Ascending aorta (tissue), 2 donors: ENCODE measurements around the gene ATP11A. TPM values are rescaled to one million over a fixed set of nuclear protein-coding genes. Genes with fewer than 3 reads are reported as not detected.
"Not testable (repeated sequence)": the region's sequence is repeated elsewhere in the genome, so short reads cannot be mapped to it uniquely, and the experiment has no call there.

Source experiments
- DNase-seq, 2 donors: peaks; one replicate each; pipeline ENCODE4 v3.0.0-alpha.2; 2019; ENCODE audit warnings: low spot score in 2 of 2
- H3K27ac ChIP-seq, 2 donors: fragments of 200-600 bp; sonication (generic); one replicate each; pipeline ENCODE4 v1.5.1; 2016 to 2017; ENCODE audit warnings: mild to moderate bottlenecking in 1 of 2
- H3K27me3 ChIP-seq: fragments of 200-600 bp; sonication (generic); one replicate; pipeline ENCODE4 v1.5.1; 2017
- H3K36me3 ChIP-seq, 2 donors: fragments of 200-600 bp; sonication (generic); one replicate each; pipeline ENCODE4 v1.5.1; 2016
- H3K4me1 ChIP-seq, 2 donors: fragments of 200-600 bp; sonication (generic); one replicate each; pipeline ENCODE4 v1.5.1; 2016 to 2017; ENCODE audit warnings: mild to moderate bottlenecking in 1 of 2
- H3K4me3 ChIP-seq, 2 donors: fragments of 200-600 bp; sonication (generic); one replicate each; pipeline ENCODE4 v1.5.1; 2016 to 2017; ENCODE audit warnings: mild to moderate bottlenecking in 1 of 2
- H3K9me3 ChIP-seq, 2 donors: fragments of 200-600 bp; sonication (generic); one replicate each; pipeline ENCODE4 v1.5.1; 2016
- intact Hi-C: fragments of 100-400 bp; cut with DNase I; formaldehyde crosslinking; loops from one replicate; pipeline ENCODE4 v1.15.1; 2023
- total RNA-seq: library from RNA; depleted of rRNA; stranded (reverse); fragments of >200 nt; gene quantifications from one replicate; pipeline ENCODE4 v1.1.0, GENCODE V29; 2016
- TF ChIP-seq, protein P1 (sequence below), 3 experiments: fragments of 200-600 bp in 2 of 3; fragments of 450-650 bp in 1 of 3; sonication (generic) in 2 of 3; IDR thresholded peaks; one replicate each; pipeline ENCODE4 v1.5.1; 2016 to 2019; ENCODE audit warnings: antibody characterized with exemption in 3 of 3, mild to moderate bottlenecking in 1 of 3, moderate library complexity in 1 of 3

ATP11A gene
- total RNA-seq, 1 donor from 2014 or later = 50.1 TPM

DNA sequence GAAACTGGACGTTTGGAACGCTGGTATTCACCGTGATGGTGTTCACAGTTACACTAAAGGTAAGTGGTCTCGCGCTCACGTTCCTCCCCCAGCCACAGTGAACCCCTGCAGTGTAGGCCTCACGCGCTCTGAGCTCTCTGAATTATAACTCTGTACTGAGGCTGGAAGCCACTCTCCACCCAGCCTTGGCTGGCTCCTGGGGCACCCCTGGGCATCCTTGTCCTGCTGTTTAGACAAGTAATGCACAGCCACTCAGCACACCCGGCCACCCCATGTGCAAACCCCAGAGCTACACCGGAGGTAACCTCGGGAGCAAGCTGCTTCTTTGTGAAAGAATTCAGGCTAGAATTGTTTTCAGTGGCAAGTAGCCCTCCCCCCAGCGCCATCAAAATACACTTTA lies 181.9 kb downstream of the ATP11A start:
- H3K4me3 ChIP-seq = no peak overlapping the region
- H3K4me1 ChIP-seq = peaks cover 0 to 3% of the 10 kb centered on the region in 2 donors
- peaks cover 8 to 13% of the 10 kb centered on the region in 2 donors for H3K36me3 ChIP-seq
- no peak overlapping the region for H3K27ac ChIP-seq
- intact Hi-C loops = loop anchor here (5.0 kb wide), 1 partner anchor 254 kb away; no protein-coding TSS in a partner anchor
- TF ChIP-seq, protein P1, sequence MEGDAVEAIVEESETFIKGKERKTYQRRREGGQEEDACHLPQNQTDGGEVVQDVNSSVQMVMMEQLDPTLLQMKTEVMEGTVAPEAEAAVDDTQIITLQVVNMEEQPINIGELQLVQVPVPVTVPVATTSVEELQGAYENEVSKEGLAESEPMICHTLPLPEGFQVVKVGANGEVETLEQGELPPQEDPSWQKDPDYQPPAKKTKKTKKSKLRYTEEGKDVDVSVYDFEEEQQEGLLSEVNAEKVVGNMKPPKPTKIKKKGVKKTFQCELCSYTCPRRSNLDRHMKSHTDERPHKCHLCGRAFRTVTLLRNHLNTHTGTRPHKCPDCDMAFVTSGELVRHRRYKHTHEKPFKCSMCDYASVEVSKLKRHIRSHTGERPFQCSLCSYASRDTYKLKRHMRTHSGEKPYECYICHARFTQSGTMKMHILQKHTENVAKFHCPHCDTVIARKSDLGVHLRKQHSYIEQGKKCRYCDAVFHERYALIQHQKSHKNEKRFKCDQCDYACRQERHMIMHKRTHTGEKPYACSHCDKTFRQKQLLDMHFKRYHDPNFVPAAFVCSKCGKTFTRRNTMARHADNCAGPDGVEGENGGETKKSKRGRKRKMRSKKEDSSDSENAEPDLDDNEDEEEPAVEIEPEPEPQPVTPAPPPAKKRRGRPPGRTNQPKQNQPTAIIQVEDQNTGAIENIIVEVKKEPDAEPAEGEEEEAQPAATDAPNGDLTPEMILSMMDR (IDR thresholded peaks at IDR 0.05) = no peak
- no peaks in the 10 kb centered on the region for H3K27me3 ChIP-seq
- no peaks in the 10 kb centered on the region for H3K9me3 ChIP-seq
- peak in 1 of 2 donors; percentile 44 for DNase-seq

DNA sequence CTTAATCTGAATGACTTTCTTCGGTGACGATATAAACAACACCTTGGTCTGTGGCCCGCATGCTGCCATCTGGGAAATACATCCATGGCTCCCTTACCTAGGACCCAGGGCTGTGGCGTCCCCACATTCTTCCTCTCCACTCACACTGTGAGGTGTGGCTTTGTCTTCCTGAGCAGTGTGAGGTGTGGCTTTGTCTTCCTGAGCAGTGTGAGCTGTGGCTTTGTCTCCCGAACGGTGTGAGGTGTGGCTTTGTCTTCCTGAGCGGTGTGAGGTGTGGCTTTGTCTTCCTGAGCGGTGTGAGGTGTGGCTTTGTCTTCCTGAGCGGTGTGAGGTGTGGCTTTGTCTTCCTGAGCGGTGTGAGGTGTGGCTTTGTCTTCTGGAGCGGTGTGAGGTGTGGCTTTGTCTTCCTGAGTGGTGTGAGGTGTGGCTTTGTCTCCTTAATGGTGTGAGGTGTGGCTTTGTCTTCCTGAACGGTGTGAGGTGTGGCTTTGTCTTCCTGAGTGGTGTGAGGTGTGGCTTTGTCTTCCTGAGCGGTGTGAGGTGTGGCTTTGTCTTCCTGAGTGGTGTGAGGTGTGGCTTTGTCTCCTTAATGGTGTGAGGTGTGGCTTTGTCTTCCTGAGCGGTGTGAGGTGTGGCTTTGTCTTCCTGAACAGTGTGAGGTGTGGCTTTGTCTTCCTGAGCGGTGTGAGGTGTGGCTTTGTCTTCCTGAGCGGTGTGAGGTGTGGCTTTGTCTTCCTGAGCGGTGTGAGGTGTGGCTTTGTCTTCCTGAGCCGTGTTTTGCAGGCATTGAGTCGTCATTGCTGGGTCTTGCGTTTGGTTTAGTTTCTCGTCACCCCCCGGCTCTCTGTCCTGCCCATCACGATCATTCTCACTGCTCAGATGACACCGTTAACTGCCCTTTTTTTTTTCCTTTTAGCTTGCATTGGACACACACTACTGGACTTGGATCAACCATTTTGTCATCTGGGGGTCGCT lies 183.1 kb downstream of the ATP11A start:
- not testable (repeated sequence) for H3K27ac ChIP-seq
- intact Hi-C loops = loop anchor here (5.0 kb wide), 1 partner anchor 256 kb away; no protein-coding TSS in a partner anchor

DNA sequence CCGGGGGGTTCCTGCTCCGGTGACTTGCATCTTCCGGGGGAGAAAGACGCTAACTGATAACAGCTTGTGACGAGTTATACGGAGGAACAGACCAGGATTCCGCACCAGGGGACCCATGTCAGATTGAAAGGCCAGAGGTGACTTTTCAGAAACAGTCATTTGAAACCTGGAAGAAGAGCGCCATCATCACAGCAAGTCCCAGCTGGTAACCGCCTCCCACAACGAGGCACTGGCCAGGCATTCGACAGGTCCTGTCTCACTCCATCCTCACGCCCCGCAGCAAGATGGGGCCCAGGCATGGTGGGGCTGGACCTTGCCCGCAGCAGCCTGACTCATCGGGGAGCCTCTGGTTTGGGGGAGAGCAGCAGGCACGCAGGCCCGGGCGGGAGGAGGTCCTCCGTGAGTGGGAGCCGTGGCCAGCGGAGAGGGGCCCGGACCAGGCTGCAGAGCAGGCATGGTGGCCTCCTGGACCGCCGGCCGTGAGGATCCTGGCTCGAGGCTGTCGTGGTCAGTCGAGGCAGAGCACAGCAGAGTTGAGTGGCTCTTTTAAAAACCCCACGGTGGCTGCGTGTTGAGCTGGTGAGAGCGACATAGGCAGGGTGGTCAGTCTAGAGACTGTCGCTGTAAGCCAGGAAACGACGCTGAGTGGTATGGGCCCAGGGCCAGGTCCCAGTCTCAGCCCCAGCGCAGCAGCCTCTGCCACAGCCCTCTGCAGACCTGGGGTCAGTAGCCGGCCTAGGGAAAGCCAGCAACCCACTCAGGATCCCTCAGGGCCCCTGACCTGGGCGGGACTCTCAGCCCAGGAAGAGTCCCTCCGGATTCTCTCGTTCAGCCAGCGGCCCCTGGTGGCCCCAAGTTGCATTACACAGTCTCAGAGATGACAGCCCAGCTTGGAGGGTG lies 184.3 kb downstream of the ATP11A start:
- TF ChIP-seq, protein P1 (IDR thresholded peaks at IDR 0.05) = peak; percentile 85 to 95 (median 93)
- intact Hi-C loops = loop anchor here (1.0 to 5.0 kb wide), 2 partner anchors 234 to 257 kb away; no protein-coding TSS in a partner anchor
- DNase-seq = peak in 1 of 2 donors; percentile 86
- no peaks in the 10 kb centered on the region for H3K9me3 ChIP-seq
- H3K4me3 ChIP-seq = peak overlapping the region in 1 of 2 donors; percentile 26
- H3K36me3 ChIP-seq = peaks cover 1 to 5% of the 10 kb centered on the region in 2 donors
- H3K27ac ChIP-seq = no peak overlapping the region
- H3K4me1 ChIP-seq = peaks cover 0 to 3% of the 10 kb centered on the region in 2 donors
- no peaks in the 10 kb centered on the region for H3K27me3 ChIP-seq

More for the DNA sequence above, 183.1 kb downstream of the ATP11A start:
- not testable (repeated sequence) for H3K4me3 ChIP-seq, H3K4me1 ChIP-seq, H3K36me3 ChIP-seq, H3K27me3 ChIP-seq, H3K9me3 ChIP-seq
- DNase-seq = peak in 1 of 2 donors; percentile 56

DNA sequence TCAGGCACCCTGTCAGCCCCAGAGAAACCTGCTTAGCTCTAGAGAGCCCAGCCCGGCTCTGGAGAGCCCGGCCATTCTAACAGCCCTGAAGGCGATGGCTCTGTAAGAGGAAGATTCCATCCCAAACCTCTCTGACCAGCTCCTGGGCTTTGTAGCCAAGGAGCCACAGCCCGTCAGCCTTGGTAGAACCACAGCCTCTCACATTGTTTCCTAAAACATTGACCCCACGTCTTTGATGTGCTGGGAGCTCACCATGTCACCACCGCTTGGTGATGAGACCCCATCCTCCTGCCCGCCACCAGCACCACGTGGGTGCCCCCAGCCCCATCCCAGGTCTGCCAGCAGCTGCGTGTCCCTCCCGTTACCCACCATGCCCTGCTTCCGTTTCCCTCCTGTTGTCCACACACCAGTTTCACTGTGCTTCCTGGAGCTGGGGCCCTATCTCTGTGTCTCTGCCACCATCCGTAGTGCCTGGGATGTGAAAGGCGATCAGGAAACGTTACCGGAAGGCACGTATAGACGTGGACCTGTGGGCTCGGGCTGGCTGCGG lies 185.0 kb downstream of the ATP11A start:
- TF ChIP-seq, protein P1 (IDR thresholded peaks at IDR 0.05) = no peak
- DNase-seq = peak in 1 of 2 donors; percentile 51
- no peaks in the 10 kb centered on the region for H3K27me3 ChIP-seq
- peaks cover 0 to 5% of the 10 kb centered on the region in 2 donors for H3K36me3 ChIP-seq
- intact Hi-C loops = loop anchor here (1.0 to 5.0 kb wide), 2 partner anchors 235 to 258 kb away; no protein-coding TSS in a partner anchor
- H3K4me1 ChIP-seq = peaks cover 0 to 3% of the 10 kb centered on the region in 2 donors
- H3K9me3 ChIP-seq = no peaks in the 10 kb centered on the region
- H3K4me3 ChIP-seq = no peak overlapping the region
- H3K27ac ChIP-seq = no peak overlapping the region

DNA sequence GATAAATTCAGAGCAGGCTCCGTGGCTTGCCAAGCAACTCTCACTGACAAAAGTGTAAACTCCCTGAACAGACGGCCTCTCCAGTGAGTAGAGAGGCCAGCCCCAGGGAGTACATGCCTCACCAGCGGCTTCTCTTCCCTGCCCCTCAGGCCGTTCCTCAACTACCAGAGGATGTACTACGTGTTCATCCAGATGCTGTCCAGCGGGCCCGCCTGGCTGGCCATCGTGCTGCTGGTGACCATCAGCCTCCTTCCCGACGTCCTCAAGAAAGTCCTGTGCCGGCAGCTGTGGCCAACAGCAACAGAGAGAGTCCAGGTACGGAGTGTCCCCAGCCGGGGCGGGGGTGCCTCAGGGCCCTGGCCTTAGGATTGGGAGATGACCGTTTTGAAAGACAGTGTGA lies 185.8 kb downstream of the ATP11A start:
- H3K4me3 ChIP-seq = no peak overlapping the region
- H3K27me3 ChIP-seq = no peaks in the 10 kb centered on the region
- intact Hi-C loops = no loop called here
- no peak for DNase-seq
- TF ChIP-seq, protein P1 (IDR thresholded peaks at IDR 0.05) = no peak
- peaks cover 0 to 3% of the 10 kb centered on the region in 2 donors for H3K4me1 ChIP-seq
- no peaks in the 10 kb centered on the region for H3K9me3 ChIP-seq
- no peak overlapping the region for H3K27ac ChIP-seq
- H3K36me3 ChIP-seq = peaks cover 0 to 10% of the 10 kb centered on the region in 2 donors
